SK-N-SH (cell line): ENCODE measurements around the gene SEC61B. TPM values are rescaled to one million over a fixed set of nuclear protein-coding genes. Genes with fewer than 3 reads are reported as not detected.

ENCODE experiments used
- CTCF ChIA-PET: fragments of 300-600, 350-600 bp; formaldehyde crosslinking; extraction: SDS; loops from one replicate; lab custom pipeline; 2021; lab: Yijun Ruan, JAX
- POLR2A ChIA-PET: fragments of 350-600 bp; sonication (Branson Sonifier 250); formaldehyde crosslinking; extraction: SDS; loops from one replicate; lab custom pipeline; 2020; ENCODE audit warnings: antibody characterized with exemption, inconsistent platforms; lab: Yijun Ruan, JAX
- DNase-seq: peaks from one replicate; pipeline ENCODE4 v3.0.0; 2012
- H2AFZ ChIP-seq: fragments of 200-600 bp; sonication (generic); 2 replicates; pipeline ENCODE4 v1.8.1; 2016; ENCODE audit warnings: antibody characterized with exemption, mild to moderate bottlenecking, low read depth
- H3F3A ChIP-seq: fragments of 200-600 bp; sonication (generic); replicated peaks from 2 replicates; pipeline ENCODE3; 2016; ENCODE audit warnings: antibody characterized with exemption, mild to moderate bottlenecking; ENCODE audit not compliant: insufficient read depth
- H3K27ac ChIP-seq, 2 experiments: fragments of 200-500 bp in 1 of 2; fragments of 200-600 bp in 1 of 2; sonication (Bioruptor generic) in 1 of 2; sonication (generic), shearing (Covaris generic) in 1 of 2; 2 replicates each; pipeline versions ENCODE4 v1.5.1 to v1.6.1; 2014 to 2016; ENCODE audit warnings: low read depth in 2 of 2, inconsistent platforms in 1 of 2, low read length in 1 of 2, mild to moderate bottlenecking in 1 of 2, mixed read lengths in 1 of 2
- H3K27me3 ChIP-seq: fragments of 200-600 bp; sonication (generic), shearing (Covaris generic); 2 replicates; pipeline ENCODE4 v1.6.1; 2016; ENCODE audit warnings: mixed run types; ENCODE audit not compliant: insufficient read depth
- H3K36me3 ChIP-seq, 2 experiments: fragments of 200-500 bp in 1 of 2; fragments of 200-600 bp in 1 of 2; sonication (Bioruptor generic) in 1 of 2; sonication (generic) in 1 of 2; replicated peaks in 1 of 2; 2 replicates each; pipeline versions ENCODE3 to v1.5.1; 2014 to 2016; ENCODE audit warnings: low read length in 1 of 2, mild to moderate bottlenecking in 1 of 2; ENCODE audit not compliant: insufficient read depth in 2 of 2, control insufficient read depth in 1 of 2
- H3K4me1 ChIP-seq, 2 experiments: fragments of 200-500 bp in 1 of 2; fragments of 200-600 bp in 1 of 2; sonication (Bioruptor generic) in 1 of 2; sonication (generic), shearing (Covaris generic) in 1 of 2; 2 replicates each; pipeline versions ENCODE4 v1.5.1 to v1.6.1; 2014 to 2016; ENCODE audit warnings: low read depth in 1 of 2, low read length in 1 of 2, mixed run types in 1 of 2; ENCODE audit not compliant: insufficient read depth in 2 of 2, control insufficient read depth in 1 of 2
- H3K4me2 ChIP-seq: fragments of 200-600 bp; sonication (generic), shearing (Covaris generic); 2 replicates; pipeline ENCODE4 v1.6.1; 2017; ENCODE audit warnings: mixed run types
- H3K4me3 ChIP-seq, 2 experiments: fragments of 200-500 bp in 1 of 2; fragments of 200-600 bp in 1 of 2; sonication (Bioruptor generic) in 1 of 2; sonication (generic), shearing (Covaris generic) in 1 of 2; 2 replicates each; pipeline versions ENCODE4 v1.5.1 to v1.8.1; 2014 to 2016; ENCODE audit warnings: low read depth in 2 of 2, inconsistent platforms in 1 of 2, low read length in 1 of 2, mild to moderate bottlenecking in 1 of 2, mixed read lengths in 1 of 2, moderate library complexity in 1 of 2
- H3K79me2 ChIP-seq: fragments of 200-600 bp; sonication (generic); 2 replicates; pipeline ENCODE4 v1.8.1; 2017; ENCODE audit warnings: mild to moderate bottlenecking; ENCODE audit not compliant: insufficient read depth
- H3K9ac ChIP-seq: fragments of 200-600 bp; sonication (generic); 2 replicates; pipeline ENCODE4 v1.6.1; 2017; ENCODE audit warnings: mixed run types
- H3K9me2 ChIP-seq: fragments of 200-600 bp; sonication (generic); 2 replicates; pipeline ENCODE4 v1.6.1; 2017; ENCODE audit warnings: mixed run types
- H3K9me3 ChIP-seq: fragments of 200-600 bp; sonication (generic); 2 replicates; pipeline ENCODE4 v1.6.1; 2017; ENCODE audit warnings: mixed run types, mild to moderate bottlenecking, moderate library complexity
- H4K20me1 ChIP-seq: fragments of 200-600 bp; sonication (generic); 2 replicates; pipeline ENCODE4 v1.6.1; 2017; ENCODE audit warnings: mild to moderate bottlenecking, mixed run types; ENCODE audit not compliant: insufficient read depth
- ELF1 ChIP-seq: IDR thresholded peaks from 2 replicates; pipeline ENCODE4 v1.4.0; 2012
- FOSL2 ChIP-seq: IDR thresholded peaks from 2 replicates; pipeline ENCODE4 v1.4.0; 2012; ENCODE audit warnings: low read depth, mild to moderate bottlenecking, moderate library complexity, borderline replicate concordance
- GABPA ChIP-seq: IDR thresholded peaks from 2 replicates; pipeline ENCODE4 v1.4.0; 2012; ENCODE audit warnings: low read depth, mild to moderate bottlenecking
- GATA2 ChIP-seq: sonication (generic); formaldehyde crosslinking; IDR thresholded peaks from 2 replicates; pipeline ENCODE4 v1.5.0; 2020; ENCODE audit warnings: mild to moderate bottlenecking, missing genetic modification reagents
- JUND ChIP-seq: IDR thresholded peaks from 2 replicates; pipeline ENCODE4 v1.4.0; 2012
- MXI1 ChIP-seq: IDR thresholded peaks from 2 replicates; pipeline ENCODE4 v1.6.1; 2012; ENCODE audit warnings: mild to moderate bottlenecking, low read depth, low read length, improper control_type of control experiment
- NRF1 ChIP-seq: IDR thresholded peaks from 2 replicates; pipeline ENCODE4 v1.6.1; 2012; ENCODE audit warnings: low read depth, mild to moderate bottlenecking, low read length
- POLR2AphosphoS5 ChIP-seq: IDR thresholded peaks from 2 replicates; pipeline ENCODE4 v1.6.1; 2012; ENCODE audit warnings: low read depth, low read length
- RAD21 ChIP-seq: IDR thresholded peaks from 2 replicates; pipeline ENCODE4 v1.6.1; 2012; ENCODE audit warnings: mild to moderate bottlenecking, low read length
- RCOR1 ChIP-seq: fragments of 150-350 bp; IDR thresholded peaks from 2 replicates; pipeline ENCODE4 v1.6.1; 2017; ENCODE audit warnings: antibody characterized with exemption, low read length
- RFX5 ChIP-seq: IDR thresholded peaks from 2 replicates; pipeline ENCODE4 v1.6.1; 2012; ENCODE audit warnings: mild to moderate bottlenecking, improper control_type of control experiment, low read length
- RXRA ChIP-seq: IDR thresholded peaks from 2 replicates; pipeline ENCODE4 v1.4.0; 2012; ENCODE audit warnings: low read depth, mild to moderate bottlenecking, borderline replicate concordance
- SIN3A ChIP-seq: IDR thresholded peaks from 2 replicates; pipeline ENCODE4 v1.6.1; 2012; ENCODE audit warnings: low read depth, mild to moderate bottlenecking, low read length, moderate library complexity, borderline replicate concordance
- SMC3 ChIP-seq: IDR thresholded peaks from 2 replicates; pipeline ENCODE4 v1.6.1; 2012; ENCODE audit warnings: low read depth, low read length, improper control_type of control experiment
- TCF12 ChIP-seq: IDR thresholded peaks from 2 replicates; pipeline ENCODE4 v1.4.0; 2012
- YY1 ChIP-seq: IDR thresholded peaks from 2 replicates; pipeline ENCODE4 v1.4.0; 2012; ENCODE audit warnings: low read depth, mild to moderate bottlenecking
- WGBS: methylation state at CpG from one replicate; pipeline ENCODE4 v1.1.6; 2017; ENCODE audit warnings: low lambda C conversion rate; 5-methylcytosine and 5-hydroxymethylcytosine counted together
- polyA plus RNA-seq, 3 experiments: library from polyadenylated mRNA; depleted of rRNA; stranded (reverse); fragments of >200 nt; gene quantifications; 2 replicates each; pipeline ENCODE4 v1.2.3, GENCODE V29; 2012
- TF ChIP-seq, protein P1 (sequence below): IDR thresholded peaks from 2 replicates; pipeline ENCODE4 v1.4.0; 2012; ENCODE audit warnings: low read depth, borderline replicate concordance
- TF ChIP-seq, protein P2 (sequence below): IDR thresholded peaks from 2 replicates; pipeline ENCODE4 v1.4.0; 2012; ENCODE audit warnings: low read depth
- TF ChIP-seq, protein P3 (sequence below): IDR thresholded peaks from 2 replicates; pipeline ENCODE4 v1.6.1; 2012; ENCODE audit warnings: mild to moderate bottlenecking, low read depth, low read length, moderate library complexity
- TF ChIP-seq, protein P4 (sequence below): fragments of 150-350 bp; IDR thresholded peaks from 2 replicates; pipeline ENCODE4 v1.6.1; 2017; ENCODE audit warnings: antibody characterized with exemption, low read length, low read depth, borderline replicate concordance

SEC61B gene
- polyA plus RNA-seq, 1 of the 3 experiments (the other 2 are of a cell fraction), result 174 TPM

DNA sequence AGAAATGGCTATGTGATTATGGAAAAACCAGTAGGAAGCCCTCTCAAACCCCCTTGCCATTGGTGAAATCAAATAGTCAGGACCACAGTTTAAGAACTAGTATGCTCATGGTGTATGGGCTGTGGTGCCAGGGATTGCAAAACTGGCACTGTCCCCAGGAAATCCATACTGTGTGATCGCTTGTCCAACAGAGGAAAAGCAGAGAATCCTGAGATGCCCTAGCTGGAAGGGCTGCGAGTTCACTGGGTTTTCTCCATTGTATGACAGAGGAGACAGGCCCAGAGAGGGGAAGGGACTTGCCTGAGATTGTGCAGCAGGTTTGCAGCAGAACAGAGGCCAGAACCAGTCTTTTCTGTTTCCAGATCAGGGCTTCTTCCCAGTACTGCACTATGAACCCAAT is 12.5 kb downstream of the SEC61B start:
- DNase-seq, result no peak
- Histone ChIP-seq H3K9ac (no peak overlapping the region), H4K20me1 (no peaks in the 10 kb centered on the region), H2AFZ (no peak overlapping the region), H3F3A (peaks cover 4% of the 10 kb centered on the region), H3K4me3 (no peak overlapping the region), H3K27me3 (no peaks in the 10 kb centered on the region), H3K9me2 (no peaks in the 10 kb centered on the region), H3K9me3 (no peaks in the 10 kb centered on the region), H3K4me1 (peaks cover 5 to 7% of the 10 kb centered on the region in 2 experiments; a peak in 3 of 4 replicates), H3K36me3 (peaks cover 24 to 40% of the 10 kb centered on the region in 2 experiments), H3K79me2 (no peaks in the 10 kb centered on the region), H3K27ac (no peak overlapping the region), H3K4me2 (no peak overlapping the region)
- 81% methylated on average over 2 of the region's 2 CpGs for WGBS
- POLR2A ChIA-PET, result no interaction called here
- TF ChIP-seq GATA2 (CRISPR knock-in tag) (no peak), RAD21 (no peak), NRF1 (no peak), TCF12 (no peak)
- CTCF ChIA-PET, result interaction anchor here (4.4 kb wide), 1 partner anchor 12 kb away, joined by 26 read pairs; the partner anchor contains the start of genes ALG2 and SEC61B

DNA sequence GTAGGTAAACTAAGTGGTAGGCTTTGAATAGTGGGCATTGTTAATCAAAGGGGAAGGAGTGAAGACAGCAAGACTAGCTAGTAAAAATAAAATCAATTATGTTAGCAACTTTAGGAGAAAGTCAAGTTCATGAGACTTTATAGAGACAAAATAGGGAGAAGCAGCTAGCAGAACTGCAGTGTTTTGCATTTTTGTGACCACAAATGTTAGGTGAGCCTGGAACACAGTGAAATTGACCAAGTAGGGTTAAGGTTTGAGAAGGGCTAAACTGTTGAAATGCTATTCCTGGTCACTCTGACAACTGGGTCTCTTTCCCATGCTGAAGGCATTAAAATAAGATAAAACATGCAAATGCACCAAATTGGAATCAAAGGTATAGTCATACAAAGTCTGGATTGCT is 13.0 kb downstream of the SEC61B start:
- Histone ChIP-seq H3K27ac (no peak overlapping the region), H3F3A (peaks cover 3% of the 10 kb centered on the region), H3K4me3 (no peak overlapping the region), H3K9me3 (no peaks in the 10 kb centered on the region), H3K4me1 (peaks cover 5 to 9% of the 10 kb centered on the region in 2 experiments; a peak in 3 of 4 replicates), H3K36me3 (peaks cover 20 to 36% of the 10 kb centered on the region in 2 experiments), H2AFZ (no peak overlapping the region), H3K4me2 (no peak overlapping the region), H3K79me2 (no peaks in the 10 kb centered on the region), H3K9ac (no peak overlapping the region), H3K9me2 (no peaks in the 10 kb centered on the region), H4K20me1 (no peaks in the 10 kb centered on the region), H3K27me3 (no peaks in the 10 kb centered on the region)
- ChIA-PET POLR2A (no interaction called here), CTCF (no interaction called here)
- TF ChIP-seq RCOR1 (no peak), GABPA (no peak), FOSL2 (no peak), YY1 (no peak), TCF12 (no peak), SMC3 (no peak), RFX5 (no peak), GATA2 (CRISPR knock-in tag) (no peak), NRF1 (no peak), ELF1 (no peak), SIN3A (no peak), MXI1 (no peak), POLR2AphosphoS5 (no peak), JUND (no peak), RXRA (no peak)
- TF ChIP-seq, protein P1, sequence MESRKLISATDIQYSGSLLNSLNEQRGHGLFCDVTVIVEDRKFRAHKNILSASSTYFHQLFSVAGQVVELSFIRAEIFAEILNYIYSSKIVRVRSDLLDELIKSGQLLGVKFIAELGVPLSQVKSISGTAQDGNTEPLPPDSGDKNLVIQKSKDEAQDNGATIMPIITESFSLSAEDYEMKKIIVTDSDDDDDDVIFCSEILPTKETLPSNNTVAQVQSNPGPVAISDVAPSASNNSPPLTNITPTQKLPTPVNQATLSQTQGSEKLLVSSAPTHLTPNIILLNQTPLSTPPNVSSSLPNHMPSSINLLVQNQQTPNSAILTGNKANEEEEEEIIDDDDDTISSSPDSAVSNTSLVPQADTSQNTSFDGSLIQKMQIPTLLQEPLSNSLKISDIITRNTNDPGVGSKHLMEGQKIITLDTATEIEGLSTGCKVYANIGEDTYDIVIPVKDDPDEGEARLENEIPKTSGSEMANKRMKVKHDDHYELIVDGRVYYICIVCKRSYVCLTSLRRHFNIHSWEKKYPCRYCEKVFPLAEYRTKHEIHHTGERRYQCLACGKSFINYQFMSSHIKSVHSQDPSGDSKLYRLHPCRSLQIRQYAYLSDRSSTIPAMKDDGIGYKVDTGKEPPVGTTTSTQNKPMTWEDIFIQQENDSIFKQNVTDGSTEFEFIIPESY, result no peak
- TF ChIP-seq, protein P2, sequence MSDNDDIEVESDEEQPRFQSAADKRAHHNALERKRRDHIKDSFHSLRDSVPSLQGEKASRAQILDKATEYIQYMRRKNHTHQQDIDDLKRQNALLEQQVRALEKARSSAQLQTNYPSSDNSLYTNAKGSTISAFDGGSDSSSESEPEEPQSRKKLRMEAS, result no peak
- TF ChIP-seq, protein P3, sequence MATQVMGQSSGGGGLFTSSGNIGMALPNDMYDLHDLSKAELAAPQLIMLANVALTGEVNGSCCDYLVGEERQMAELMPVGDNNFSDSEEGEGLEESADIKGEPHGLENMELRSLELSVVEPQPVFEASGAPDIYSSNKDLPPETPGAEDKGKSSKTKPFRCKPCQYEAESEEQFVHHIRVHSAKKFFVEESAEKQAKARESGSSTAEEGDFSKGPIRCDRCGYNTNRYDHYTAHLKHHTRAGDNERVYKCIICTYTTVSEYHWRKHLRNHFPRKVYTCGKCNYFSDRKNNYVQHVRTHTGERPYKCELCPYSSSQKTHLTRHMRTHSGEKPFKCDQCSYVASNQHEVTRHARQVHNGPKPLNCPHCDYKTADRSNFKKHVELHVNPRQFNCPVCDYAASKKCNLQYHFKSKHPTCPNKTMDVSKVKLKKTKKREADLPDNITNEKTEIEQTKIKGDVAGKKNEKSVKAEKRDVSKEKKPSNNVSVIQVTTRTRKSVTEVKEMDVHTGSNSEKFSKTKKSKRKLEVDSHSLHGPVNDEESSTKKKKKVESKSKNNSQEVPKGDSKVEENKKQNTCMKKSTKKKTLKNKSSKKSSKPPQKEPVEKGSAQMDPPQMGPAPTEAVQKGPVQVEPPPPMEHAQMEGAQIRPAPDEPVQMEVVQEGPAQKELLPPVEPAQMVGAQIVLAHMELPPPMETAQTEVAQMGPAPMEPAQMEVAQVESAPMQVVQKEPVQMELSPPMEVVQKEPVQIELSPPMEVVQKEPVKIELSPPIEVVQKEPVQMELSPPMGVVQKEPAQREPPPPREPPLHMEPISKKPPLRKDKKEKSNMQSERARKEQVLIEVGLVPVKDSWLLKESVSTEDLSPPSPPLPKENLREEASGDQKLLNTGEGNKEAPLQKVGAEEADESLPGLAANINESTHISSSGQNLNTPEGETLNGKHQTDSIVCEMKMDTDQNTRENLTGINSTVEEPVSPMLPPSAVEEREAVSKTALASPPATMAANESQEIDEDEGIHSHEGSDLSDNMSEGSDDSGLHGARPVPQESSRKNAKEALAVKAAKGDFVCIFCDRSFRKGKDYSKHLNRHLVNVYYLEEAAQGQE, result no peak
- TF ChIP-seq, protein P4, sequence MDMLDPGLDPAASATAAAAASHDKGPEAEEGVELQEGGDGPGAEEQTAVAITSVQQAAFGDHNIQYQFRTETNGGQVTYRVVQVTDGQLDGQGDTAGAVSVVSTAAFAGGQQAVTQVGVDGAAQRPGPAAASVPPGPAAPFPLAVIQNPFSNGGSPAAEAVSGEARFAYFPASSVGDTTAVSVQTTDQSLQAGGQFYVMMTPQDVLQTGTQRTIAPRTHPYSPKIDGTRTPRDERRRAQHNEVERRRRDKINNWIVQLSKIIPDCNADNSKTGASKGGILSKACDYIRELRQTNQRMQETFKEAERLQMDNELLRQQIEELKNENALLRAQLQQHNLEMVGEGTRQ, result no peak
- DNase-seq, result no peak
